ENCODE measurements around the gene WDFY2.

- TF ChIP-seq CTCF (IDR thresholded peaks at IDR 0.05; ENCODE audit: control extremely low read depth in 1 of 3, insufficient read depth in 1 of 3, low read depth in 1 of 3, low read length in 3 of 3) (no peak), PHF8 (conservative IDR thresholded peaks at IDR 0.05; ENCODE audit: low read depth, low read length) (no peak), EP300 (IDR thresholded peaks at IDR 0.05; ENCODE audit: borderline replicate concordance in 1 of 2, low read depth in 2 of 2, low read length in 2 of 2) (no peak), CTBP2 (IDR thresholded peaks at IDR 0.05; ENCODE audit: borderline replicate concordance, insufficient read depth, insufficient read length, low read length) (no peak), ATF3 (IDR thresholded peaks at IDR 0.05; ENCODE audit: insufficient read depth, low read depth, low read length) (no peak), CREB1 (IDR thresholded peaks at IDR 0.05) (no peak), POLR2A (IDR thresholded peaks at IDR 0.05; ENCODE audit: control extremely low read depth in 1 of 2, low read depth in 2 of 2, low read length in 2 of 2) (no peak), TAF7 (optimal IDR thresholded peaks at IDR 0.05; ENCODE audit: borderline replicate concordance, low read depth, low read length) (no peak), TCF12 (IDR thresholded peaks at IDR 0.05; ENCODE audit: low read depth, low read length) (no peak), YY1 (IDR thresholded peaks at IDR 0.05; ENCODE audit: low read depth, low read length) (no peak), SRF (IDR thresholded peaks at IDR 0.05; ENCODE audit: low read depth, low read length) (no peak), SP1 (IDR thresholded peaks at IDR 0.05; ENCODE audit: low read depth, low read length) (no peak)
Observed at GRCh38 chr13:51660813-51661212, 76.6 kb downstream of the WDFY2 start.

All from H1 (cell line).